NOMO-1 (cell line): ENCODE results near the gene STAT3.
"Not testable (repeated sequence)": the region's sequence is repeated elsewhere in the genome, so short reads cannot be mapped to it uniquely, and the experiment has no call there.

Experiments
- DNase-seq, 2 experiments: peaks; one replicate each; lab custom pipeline; 2025; ENCODE audit not compliant: unreplicated experiment in 2 of 2; lab: John Stamatoyannopoulos, UW

Gene STAT3

GRCh38 chr17:42266462-42266861 lies 121.8 kb downstream of the STAT3 start:
- DNase-seq, result no peak

- not testable (repeated sequence) for DNase-seq
Measured at GRCh38 chr17:42264366-42264765, 123.9 kb downstream of the STAT3 start.
